Type B pancreatic cell (in vitro differentiated cells): ENCODE measurements around the gene XYLT2. TPM values are rescaled to one million over a fixed set of nuclear protein-coding genes. Genes with fewer than 3 reads are reported as not detected.

Experiments used
- DNase-seq: peaks from one replicate; pipeline ENCODE4 v3.0.0; 2021; ENCODE audit warnings: mixed read lengths; ENCODE audit not compliant: unreplicated experiment; ENCODE audit errors: extremely low spot score
- H3K27ac Mint-ChIP-seq: 2 replicates; pipeline ENCODE4 v1.8.0; 2021; ENCODE audit warnings: mild to moderate bottlenecking, mixed read lengths
- H3K27me3 Mint-ChIP-seq: 2 replicates; pipeline ENCODE4 v1.8.0; 2021; ENCODE audit warnings: mixed read lengths
- H3K36me3 Mint-ChIP-seq: 2 replicates; pipeline ENCODE4 v1.8.0; 2021; ENCODE audit warnings: mixed read lengths
- H3K4me1 Mint-ChIP-seq: one replicate; pipeline ENCODE4 v1.8.0; 2021; ENCODE audit warnings: mixed read lengths; ENCODE audit not compliant: unreplicated experiment
- H3K4me3 Mint-ChIP-seq: 2 replicates; pipeline ENCODE4 v1.8.0; 2021; ENCODE audit warnings: mild to moderate bottlenecking, mixed read lengths
- H3K9me3 Mint-ChIP-seq: 2 replicates; pipeline ENCODE4 v1.8.0; 2021; ENCODE audit warnings: mixed read lengths
- CTCF ChIP-seq: fragments of 200-600 bp; sonication (generic); conservative IDR thresholded peaks from 2 replicates; pipeline ENCODE4 v1.5.0; 2021; ENCODE audit warnings: antibody characterized with exemption, mild to moderate bottlenecking
- total RNA-seq: library from RNA; stranded (reverse); gene quantifications from 2 replicates; pipeline ENCODE4 v1.2.1, GENCODE V29; 2021; ENCODE audit warnings: low replicate concordance

XYLT2 gene
- total RNA-seq, 1 donor from 2014 or later, result 38.8 TPM

- TF ChIP-seq CTCF, result no peak
- Mint-ChIP-seq H3K27ac (no peak overlapping the region), H3K36me3 (no peaks in the 10 kb centered on the region), H3K4me1 (peaks cover 13% of the 10 kb centered on the region), H3K4me3 (no peak overlapping the region), H3K9me3 (no peaks in the 10 kb centered on the region), H3K27me3 (peaks cover 3% of the 10 kb centered on the region)
- DNase-seq, result no peak
These were observed 22.9 kb upstream of the XYLT2 start for GRCh38 chr17:50323060-50323459.

- H3K9me3 Mint-ChIP-seq, result no peaks in the 10 kb centered on the region
- no peak overlapping the region for H3K4me3 Mint-ChIP-seq
- H3K27ac Mint-ChIP-seq, result no peak overlapping the region
- DNase-seq, result no peak
- TF ChIP-seq CTCF, result no peak
- peaks cover 17% of the 10 kb centered on the region for H3K4me1 Mint-ChIP-seq
- peaks cover 3% of the 10 kb centered on the region for H3K27me3 Mint-ChIP-seq
- H3K36me3 Mint-ChIP-seq, result no peaks in the 10 kb centered on the region
These were observed 20.0 kb upstream of the XYLT2 start for GRCh38 chr17:50325906-50326305.

- no peaks in the 10 kb centered on the region for H3K9me3 Mint-ChIP-seq
- H3K27me3 Mint-ChIP-seq, result peaks cover 3% of the 10 kb centered on the region
- no peak for TF ChIP-seq CTCF
- no peak overlapping the region for H3K27ac Mint-ChIP-seq
- H3K4me1 Mint-ChIP-seq, result peaks cover 17% of the 10 kb centered on the region
- no peaks in the 10 kb centered on the region for H3K36me3 Mint-ChIP-seq
- H3K4me3 Mint-ChIP-seq, result no peak overlapping the region
- DNase-seq, result no peak
These were observed 19.0 kb upstream of the XYLT2 start for GRCh38 chr17:50326831-50327364.

- no peak overlapping the region for H3K27ac Mint-ChIP-seq
- TF ChIP-seq CTCF, result no peak
- no peak overlapping the region for H3K4me3 Mint-ChIP-seq
- H3K27me3 Mint-ChIP-seq, result peaks cover 3% of the 10 kb centered on the region
- H3K36me3 Mint-ChIP-seq, result no peaks in the 10 kb centered on the region
- H3K4me1 Mint-ChIP-seq, result peaks cover 17% of the 10 kb centered on the region
- no peaks in the 10 kb centered on the region for H3K9me3 Mint-ChIP-seq
- no peak for DNase-seq
These were observed 17.3 kb upstream of the XYLT2 start for GRCh38 chr17:50328363-50329325.

- TF ChIP-seq CTCF, result no peak
- Mint-ChIP-seq H3K4me3 (no peak overlapping the region), H3K9me3 (no peaks in the 10 kb centered on the region), H3K27ac (no peak overlapping the region), H3K4me1 (peaks cover 17% of the 10 kb centered on the region), H3K27me3 (peaks cover 3% of the 10 kb centered on the region), H3K36me3 (no peaks in the 10 kb centered on the region)
- no peak for DNase-seq
These were observed 16.2 kb upstream of the XYLT2 start for GRCh38 chr17:50329716-50330115.
